Thyroid gland (tissue), 4 donors: ENCODE data around the gene RRBP1.

Source experiments
- CTCF ChIP-seq, 6 experiments: fragments of 200-600 bp in 3 of 6; fragments of 450-650 bp in 3 of 6; sonication (generic) in 3 of 6; IDR thresholded peaks; one replicate each; pipeline ENCODE4 v1.5.1; 2016 to 2019; ENCODE audit warnings: antibody characterized with exemption in 6 of 6, mild to moderate bottlenecking in 2 of 6, inconsistent platforms in 1 of 6, moderate library complexity in 1 of 6
- POLR2A ChIP-seq, 2 donors: fragments of 450-650 bp; IDR thresholded peaks; one replicate each; pipeline ENCODE4 v1.6.1; 2017; ENCODE audit warnings: antibody characterized with exemption in 2 of 2, mild to moderate bottlenecking in 2 of 2, moderate library complexity in 1 of 2

DNA sequence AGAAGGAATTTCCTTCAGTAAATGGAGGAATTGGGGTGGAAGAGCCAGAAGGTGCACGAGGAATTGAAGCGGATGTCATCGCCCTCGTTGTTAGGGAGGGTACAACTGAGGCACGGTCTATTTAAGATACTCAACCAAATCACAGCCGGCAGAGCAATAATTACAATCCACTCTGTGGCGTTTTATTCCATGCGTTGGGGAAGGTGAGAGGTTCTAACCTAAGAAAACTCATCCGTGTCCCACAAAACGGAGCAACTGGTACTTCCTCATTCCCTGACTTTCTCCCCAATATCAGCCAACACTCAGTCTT is 802 bp upstream of the RRBP1 start:
- TF ChIP-seq CTCF (IDR thresholded peaks at IDR 0.05): no peak
- no peak for TF ChIP-seq POLR2A (IDR thresholded peaks at IDR 0.05)
